ENCODE data around the gene SBF1.
"Not testable (repeated sequence)": the region's sequence is repeated elsewhere in the genome, so short reads cannot be mapped to it uniquely, and the experiment has no call there.

Gene SBF1

GRCh38 chr22:50422961-50423815 lies 51.6 kb downstream of the SBF1 start:
- DNase-seq (ENCODE audit: low spot score): no peak

GRCh38 chr22:50422046-50422445 lies 52.8 kb downstream of the SBF1 start:
- DNase-seq (ENCODE audit: low spot score): no peak

- no peak for DNase-seq (ENCODE audit: low spot score)
These were observed 54.3 kb downstream of the SBF1 start for GRCh38 chr22:50420581-50420980.

- DNase-seq (ENCODE audit: low spot score): no peak
These were observed 54.8 kb downstream of the SBF1 start for GRCh38 chr22:50420015-50420414.

GRCh38 chr22:50419116-50419515 lies 55.7 kb downstream of the SBF1 start:
- no peak for DNase-seq (ENCODE audit: low spot score)

GRCh38 chr22:50418624-50419023 lies 56.2 kb downstream of the SBF1 start:
- DNase-seq (ENCODE audit: low spot score): no peak

- no peak for DNase-seq (ENCODE audit: low spot score)
These were observed 57.2 kb downstream of the SBF1 start for GRCh38 chr22:50417411-50418210.

- DNase-seq (ENCODE audit: low spot score): no peak
These were observed 57.8 kb downstream of the SBF1 start for GRCh38 chr22:50416996-50417395.

- DNase-seq (ENCODE audit: low spot score): no peak
These were observed 59.4 kb downstream of the SBF1 start for GRCh38 chr22:50415426-50415825.

- DNase-seq (ENCODE audit: low spot score): no peak
These were observed 60.2 kb downstream of the SBF1 start for GRCh38 chr22:50414476-50415248.

GRCh38 chr22:50408954-50409353 lies 65.9 kb downstream of the SBF1 start:
- not testable (repeated sequence) for DNase-seq (ENCODE audit: low spot score)

GRCh38 chr22:50408311-50408710 lies 66.5 kb downstream of the SBF1 start:
- no peak for DNase-seq (ENCODE audit: low spot score)

GRCh38 chr22:50406416-50407170 lies 68.2 kb downstream of the SBF1 start:
- DNase-seq (ENCODE audit: low spot score): no peak

GRCh38 chr22:50403701-50404101 lies 71.1 kb downstream of the SBF1 start:
- no peak for DNase-seq (ENCODE audit: low spot score)

- no peak for DNase-seq (ENCODE audit: low spot score)
These were observed 72.9 kb downstream of the SBF1 start for GRCh38 chr22:50401907-50402306.

GRCh38 chr22:50400931-50401330 lies 73.9 kb downstream of the SBF1 start:
- DNase-seq (ENCODE audit: low spot score): no peak

- no peak for DNase-seq (ENCODE audit: low spot score)
These were observed 74.4 kb downstream of the SBF1 start for GRCh38 chr22:50400406-50400805.

- peak; percentile 72 for DNase-seq (ENCODE audit: low spot score)
These were observed 75.0 kb downstream of the SBF1 start for GRCh38 chr22:50399751-50400331.

GRCh38 chr22:50398831-50399648 lies 75.8 kb downstream of the SBF1 start:
- no peak for DNase-seq (ENCODE audit: low spot score)

GRCh38 chr22:50397371-50398060 lies 77.3 kb downstream of the SBF1 start:
- DNase-seq (ENCODE audit: low spot score): not testable (repeated sequence)

Measured in ecto neural progenitor cell (in vitro differentiated cells).